SU-DHL-6 (cell line): ENCODE data around the gene AMZ2.

Source experiments
- H2AFZ ChIP-seq: fragments of 200-600 bp; sonication (generic); 2 replicates; pipeline ENCODE4 v1.6.1; 2014; ENCODE audit warnings: low read depth, mild to moderate bottlenecking, moderate library complexity, mixed read lengths, antibody characterized with exemption, low read length; ENCODE audit not compliant: severe bottlenecking
- H3F3A ChIP-seq: fragments of 200-600 bp; shearing (Covaris generic); 2 replicates; pipeline ENCODE4 v1.6.0; 2016; ENCODE audit warnings: antibody characterized with exemption, mild to moderate bottlenecking; ENCODE audit not compliant: insufficient read depth
- H3K27ac ChIP-seq: fragments of 200-600 bp; sonication (generic); 2 replicates; pipeline ENCODE4 v1.5.1; 2016; ENCODE audit warnings: low read depth, mild to moderate bottlenecking, low read length, moderate library complexity, mixed read lengths
- H3K27me3 ChIP-seq: fragments of 200-600 bp; sonication (generic), shearing (Covaris generic); 2 replicates; pipeline ENCODE4 v1.6.0; 2014; ENCODE audit warnings: mild to moderate bottlenecking, low read length
- H3K36me3 ChIP-seq: fragments of 200-600 bp; sonication (generic); 2 replicates; pipeline ENCODE4 v1.6.1; 2014; ENCODE audit warnings: mild to moderate bottlenecking, low read length, mixed read lengths
- H3K4me2 ChIP-seq: fragments of 300-600, 200-600 bp; shearing (Covaris generic), sonication (generic); 2 replicates; pipeline ENCODE4 v1.6.0; 2014; ENCODE audit warnings: low read length, low read depth, mild to moderate bottlenecking; ENCODE audit not compliant: poor library complexity, severe bottlenecking
- H3K4me3 ChIP-seq: fragments of 200-600 bp; sonication (generic); 2 replicates; pipeline ENCODE4 v1.5.1; 2014; ENCODE audit warnings: antibody characterized with exemption, low read length, mild to moderate bottlenecking, mixed read lengths; ENCODE audit not compliant: insufficient read depth, poor library complexity, severe bottlenecking
- H3K79me2 ChIP-seq: fragments of 200-600 bp; sonication (generic); 2 replicates; pipeline ENCODE4 v1.6.1; 2014; ENCODE audit warnings: mild to moderate bottlenecking, low read length, moderate library complexity; ENCODE audit not compliant: insufficient read depth
- H3K9ac ChIP-seq: fragments of 200-600 bp; sonication (generic); 2 replicates; pipeline ENCODE4 v1.7.0; 2014; ENCODE audit warnings: mild to moderate bottlenecking, low read length
- H3K9me2 ChIP-seq: fragments of 200-600 bp; sonication (generic); replicated peaks from 2 replicates; pipeline ENCODE4 v1.6.1; 2014; ENCODE audit warnings: low read length; ENCODE audit not compliant: insufficient read depth
- H3K9me3 ChIP-seq: fragments of 200-600 bp; sonication (generic); 2 replicates; pipeline ENCODE4 v1.6.1; 2014; ENCODE audit warnings: low read length, mixed read lengths; ENCODE audit not compliant: insufficient read depth
- H4K20me1 ChIP-seq: fragments of 200-600 bp; sonication (generic); 2 replicates; pipeline ENCODE4 v1.6.1; 2014; ENCODE audit warnings: low read depth, mild to moderate bottlenecking, antibody characterized with exemption, low read length, moderate library complexity, mixed read lengths
- CTCF ChIP-seq: fragments of 200-600 bp; sonication (generic); IDR thresholded peaks from one replicate; pipeline ENCODE4 v1.5.1; 2017; ENCODE audit warnings: antibody characterized with exemption, mild to moderate bottlenecking, low read length, moderate library complexity; ENCODE audit not compliant: insufficient read depth, poor library complexity, severe bottlenecking
- EZH2phosphoT487 ChIP-seq: fragments of 200-600 bp; sonication (generic), shearing (Covaris generic); conservative IDR thresholded peaks from 2 replicates; pipeline ENCODE4 v1.6.1; 2018; ENCODE audit warnings: mild to moderate bottlenecking, antibody characterized with exemption, low read length, moderate library complexity, mixed read lengths

AMZ2 gene

GRCh38 chr17:68291836-68292688, 44.2 kb downstream of the AMZ2 start:
- TF ChIP-seq CTCF (no peak), EZH2phosphoT487 (no peak)
- no peaks in the 10 kb centered on the region for H3K9me3 ChIP-seq
- H3K27me3 ChIP-seq: no peaks in the 10 kb centered on the region
- no peaks in the 10 kb centered on the region for H3K9me2 ChIP-seq
- peaks cover 61% of the 10 kb centered on the region for H3K79me2 ChIP-seq
- H3K27ac ChIP-seq: peak overlapping the region; percentile 98
- peaks cover 3% of the 10 kb centered on the region; the same call in 1 of the 2 replicates for H3K36me3 ChIP-seq
- peak overlapping the region; percentile 100 for H3K9ac ChIP-seq
- H4K20me1 ChIP-seq: no peaks in the 10 kb centered on the region
- peaks cover 42% of the 10 kb centered on the region for H3F3A ChIP-seq
- H2AFZ ChIP-seq: peak overlapping the region; percentile 4
- peak overlapping the region; percentile 92 for H3K4me2 ChIP-seq
- H3K4me3 ChIP-seq: peak overlapping the region; percentile 61

DNA sequence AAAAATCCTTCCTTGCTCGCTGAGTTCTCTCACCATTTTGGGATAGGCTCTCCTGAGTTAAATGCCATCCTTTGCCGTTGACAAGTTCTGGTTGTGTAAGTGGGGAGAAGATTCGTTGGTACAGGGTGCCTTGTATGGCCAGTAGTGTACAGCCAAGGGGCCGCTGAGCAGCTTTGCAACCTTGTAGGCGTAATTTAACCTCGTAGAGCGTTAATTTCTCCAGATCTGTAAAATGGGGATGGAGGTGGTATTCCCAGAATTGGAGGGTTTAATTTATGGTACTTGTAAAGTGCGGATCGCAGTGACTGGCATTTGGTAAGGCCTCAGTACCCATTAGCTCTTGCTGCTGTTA, 44.8 kb downstream of the AMZ2 start:
- Histone ChIP-seq H3K4me2 (peak overlapping the region; percentile 92), H3K79me2 (peaks cover 55% of the 10 kb centered on the region), H3F3A (peaks cover 38% of the 10 kb centered on the region), H3K4me3 (peak overlapping the region; percentile 61), H4K20me1 (no peaks in the 10 kb centered on the region), H3K9me3 (no peaks in the 10 kb centered on the region), H3K36me3 (peaks cover 3% of the 10 kb centered on the region; the same call in 1 of the 2 replicates), H3K9me2 (no peaks in the 10 kb centered on the region), H2AFZ (no peak overlapping the region), H3K27me3 (no peaks in the 10 kb centered on the region), H3K9ac (peak overlapping the region; percentile 100), H3K27ac (peak overlapping the region; percentile 98)
- TF ChIP-seq CTCF (no peak), EZH2phosphoT487 (no peak)

DNA sequence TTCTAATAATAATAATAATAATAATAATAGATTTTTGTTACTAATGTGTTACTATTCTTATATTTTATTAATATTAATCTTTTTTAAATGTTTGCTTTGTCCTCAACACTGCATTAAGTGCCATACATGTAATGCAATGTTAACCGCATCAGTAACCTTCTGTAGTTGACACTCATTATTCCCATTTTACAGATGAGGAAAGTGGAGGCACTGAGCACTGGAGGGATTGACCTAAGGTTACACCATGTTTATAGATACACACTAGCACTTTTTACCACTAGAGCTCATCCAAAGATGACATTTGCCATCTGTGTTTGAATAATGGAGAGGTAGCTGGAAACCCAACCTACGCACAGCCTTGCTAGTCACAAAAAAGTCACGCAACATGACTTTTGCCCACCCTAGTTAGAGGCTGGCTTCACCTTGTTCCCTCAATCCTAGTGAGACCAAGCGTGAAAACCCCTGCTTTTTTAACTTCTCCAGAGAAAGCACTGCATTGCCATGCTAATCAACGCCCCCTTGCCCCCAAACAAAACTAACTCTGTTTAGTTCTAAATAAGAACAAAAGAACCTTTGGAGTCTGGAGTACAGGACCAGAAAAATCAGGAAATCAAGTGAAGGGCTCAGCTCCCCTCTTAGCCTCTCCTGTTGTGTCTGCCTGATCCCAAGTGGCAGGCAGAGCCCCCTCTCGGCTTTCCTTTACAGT, 45.8 kb downstream of the AMZ2 start:
- Histone ChIP-seq H3K4me2 (peak overlapping the region; percentile 92), H3K79me2 (peaks cover 46% of the 10 kb centered on the region), H3K9me2 (no peaks in the 10 kb centered on the region), H3K9ac (no peak overlapping the region), H3K27ac (no peak overlapping the region), H4K20me1 (no peaks in the 10 kb centered on the region), H3F3A (peaks cover 31% of the 10 kb centered on the region), H2AFZ (no peak overlapping the region), H3K9me3 (no peaks in the 10 kb centered on the region), H3K27me3 (no peaks in the 10 kb centered on the region), H3K36me3 (peaks cover 3% of the 10 kb centered on the region; the same call in 1 of the 2 replicates), H3K4me3 (no peak overlapping the region)
- TF ChIP-seq EZH2phosphoT487 (no peak), CTCF (no peak)
